SK-N-DZ (cell line): Measurements from ENCODE around the gene GUCY1B1.
A peak's percentile ranks its signal among the peaks of the same experiment; 100 is the strongest.
"Not testable (repeated sequence)": the region's sequence is repeated elsewhere in the genome, so short reads cannot be mapped to it uniquely, and the experiment has no call there.

Experiments
- DNase-seq: peaks from one replicate; pipeline ENCODE4 v3.0.0-alpha.2; 2015; ENCODE audit warnings: low spot score

GUCY1B1 gene

DNA sequence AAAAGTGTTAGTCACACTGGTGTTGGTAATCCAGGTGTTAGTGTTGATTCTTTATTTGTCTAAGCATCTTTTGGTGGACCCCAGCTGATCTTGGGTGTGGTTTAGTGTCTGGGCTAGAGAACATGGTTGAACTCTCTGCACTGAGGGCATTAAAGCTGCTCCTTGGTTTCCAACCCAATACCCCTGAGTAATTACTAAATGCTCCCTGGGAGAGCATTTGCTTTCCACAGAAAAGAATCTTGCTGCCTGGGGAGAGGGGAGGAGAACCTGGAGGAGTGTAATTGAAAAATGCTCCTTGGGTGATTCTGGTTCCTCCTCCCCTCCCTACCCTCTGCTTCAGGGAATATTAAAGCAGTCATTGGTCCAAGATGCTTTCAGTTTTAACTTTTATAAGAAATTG lies 3.1 kb downstream of the GUCY1B1 start:
- no peak for DNase-seq

DNA sequence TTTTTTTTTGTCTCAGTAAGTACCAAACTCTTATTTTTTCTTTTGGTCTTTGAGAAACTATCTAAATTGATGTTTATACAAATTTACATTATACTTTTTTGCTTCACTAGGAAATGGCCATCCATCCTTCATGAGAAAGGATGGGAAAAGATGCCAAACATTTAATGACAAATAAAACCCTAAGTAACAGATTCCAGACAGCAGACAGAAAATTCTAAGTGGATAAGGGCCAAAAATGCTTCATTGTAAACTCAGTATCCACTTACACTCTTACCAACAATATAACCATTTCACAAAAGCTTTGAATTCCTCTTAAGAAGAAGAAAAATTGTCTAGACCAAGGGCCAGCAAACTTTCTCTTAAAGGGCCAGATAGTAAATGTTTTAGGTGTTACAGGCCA lies 3.5 kb downstream of the GUCY1B1 start:
- no peak for DNase-seq

DNA sequence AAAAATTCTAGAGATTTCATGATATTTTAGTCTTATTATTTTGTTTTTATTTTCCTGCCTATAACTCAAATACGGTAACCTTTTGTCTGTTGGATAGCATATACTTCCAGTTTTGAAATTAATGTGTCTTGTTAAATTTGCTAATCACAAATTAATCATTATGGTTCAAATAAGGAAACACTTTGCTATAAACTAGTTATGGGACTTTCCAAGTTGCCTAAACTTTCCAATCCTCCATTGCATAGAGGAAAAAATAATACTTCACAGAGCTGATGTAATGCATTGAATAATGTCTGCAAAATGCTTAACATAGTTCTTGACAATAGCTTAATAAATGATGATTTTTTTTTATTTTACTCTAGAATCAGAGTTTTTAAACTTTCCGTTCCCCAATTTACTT lies 4.7 kb downstream of the GUCY1B1 start:
- DNase-seq: no peak

DNA sequence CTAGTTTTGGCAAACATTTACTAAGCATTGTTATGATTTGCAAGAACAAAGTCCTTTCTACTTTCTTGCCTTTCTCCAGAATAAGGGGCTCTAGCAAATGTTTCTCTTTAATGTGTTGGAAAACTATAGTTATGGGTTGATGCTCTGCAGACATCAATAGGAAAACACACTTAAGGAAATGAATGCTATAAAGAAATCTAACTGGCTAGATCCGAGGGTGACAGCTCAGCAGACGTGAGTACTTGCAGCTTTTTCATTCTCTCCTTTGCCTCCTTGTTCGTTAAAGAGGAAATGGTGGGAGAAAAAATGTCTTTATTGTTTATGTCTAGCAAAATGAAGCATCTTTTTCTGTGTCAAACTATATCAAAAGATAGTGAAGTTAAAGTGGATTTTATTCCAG lies 6.3 kb downstream of the GUCY1B1 start:
- DNase-seq: no peak

DNA sequence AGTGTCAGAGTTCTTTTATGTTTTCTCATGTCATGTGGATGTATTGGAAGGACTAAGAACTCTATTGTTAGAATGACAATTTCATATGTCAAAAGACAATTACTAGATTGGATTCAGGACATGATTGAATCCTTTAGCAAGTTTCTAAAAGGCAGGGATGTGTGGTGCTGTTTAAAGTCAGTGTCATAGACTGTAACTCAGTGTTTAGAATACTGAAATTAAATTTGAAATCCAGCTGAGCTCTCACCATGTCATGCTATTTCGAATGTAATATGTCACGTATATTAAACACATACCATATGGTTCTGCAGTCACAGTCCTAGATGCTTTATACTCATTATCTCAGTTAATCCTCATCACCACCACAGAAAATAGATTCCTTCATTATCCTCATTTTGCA lies 7.8 kb downstream of the GUCY1B1 start:
- DNase-seq: no peak

DNA sequence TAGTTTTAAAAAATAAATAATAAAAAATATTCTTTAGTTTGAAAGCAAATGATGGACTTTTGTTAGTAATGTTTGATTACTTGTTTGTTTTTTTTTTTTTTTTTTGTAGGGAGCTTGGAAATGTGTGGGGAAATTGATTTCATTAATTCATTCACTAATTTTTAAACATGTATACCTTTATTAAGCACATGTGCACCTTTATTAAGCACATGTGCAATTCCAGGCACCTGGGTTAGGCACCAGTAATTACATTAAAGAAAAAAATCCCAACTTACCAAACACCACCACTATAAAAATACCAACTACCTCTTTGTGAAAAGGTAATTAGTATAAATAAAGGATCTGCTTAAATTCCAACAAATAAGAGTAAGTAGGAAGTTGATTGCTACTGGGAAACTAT lies 9.5 kb downstream of the GUCY1B1 start:
- no peak for DNase-seq

DNA sequence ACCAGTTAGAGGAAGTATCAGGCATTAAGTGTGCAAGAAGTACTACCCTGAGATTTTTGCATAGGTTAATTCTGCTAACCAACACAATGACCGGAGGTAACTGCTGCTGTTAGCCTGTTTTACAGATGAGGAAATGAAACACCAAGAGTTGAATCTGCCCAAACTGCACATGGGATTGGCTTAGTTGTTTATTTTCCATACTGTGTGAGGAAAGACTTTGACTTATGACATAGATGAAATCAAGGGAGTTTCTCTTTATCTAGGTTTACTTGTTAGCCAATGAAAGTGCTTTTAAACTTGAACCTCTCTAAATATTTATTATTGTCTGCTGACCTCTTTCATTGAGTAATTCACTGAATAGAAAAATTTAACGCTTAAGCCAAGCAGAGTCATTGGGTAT lies 10.3 kb downstream of the GUCY1B1 start:
- DNase-seq: no peak

DNA sequence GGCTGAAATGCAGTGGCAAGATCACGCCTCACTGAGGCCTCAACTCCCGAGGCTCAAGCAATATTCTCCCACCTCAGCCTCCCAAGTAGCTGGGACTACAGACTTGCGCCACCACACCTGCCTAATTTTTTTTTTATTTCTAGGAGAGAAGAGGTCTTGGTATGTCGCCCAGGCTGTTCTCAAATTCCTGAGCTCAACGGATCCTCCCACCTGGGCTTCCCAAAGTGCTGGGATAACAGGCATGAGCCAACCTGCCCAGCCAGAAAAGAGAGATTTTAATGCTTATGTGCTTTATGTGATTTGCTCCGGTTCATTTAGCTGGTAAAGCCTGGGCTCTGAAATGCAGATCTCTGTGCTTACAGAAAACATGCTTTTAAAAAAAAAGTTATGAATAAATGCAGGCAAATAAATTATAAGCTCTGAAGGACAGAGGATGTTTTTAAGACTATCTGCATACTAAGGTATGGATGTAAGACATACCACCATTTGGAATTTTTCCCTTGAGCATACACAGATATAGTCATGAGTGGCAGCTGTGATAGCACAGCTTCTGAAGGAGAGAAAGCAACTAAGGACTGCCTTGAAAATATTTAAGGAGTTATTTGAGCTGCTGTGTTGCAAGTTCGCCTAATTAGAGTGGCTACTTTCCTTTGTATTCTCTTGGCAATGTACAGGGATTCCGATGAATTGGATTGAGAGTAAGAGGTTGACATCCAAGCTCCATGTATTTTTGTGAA lies 13.8 kb downstream of the GUCY1B1 start:
- no peak for DNase-seq

DNA sequence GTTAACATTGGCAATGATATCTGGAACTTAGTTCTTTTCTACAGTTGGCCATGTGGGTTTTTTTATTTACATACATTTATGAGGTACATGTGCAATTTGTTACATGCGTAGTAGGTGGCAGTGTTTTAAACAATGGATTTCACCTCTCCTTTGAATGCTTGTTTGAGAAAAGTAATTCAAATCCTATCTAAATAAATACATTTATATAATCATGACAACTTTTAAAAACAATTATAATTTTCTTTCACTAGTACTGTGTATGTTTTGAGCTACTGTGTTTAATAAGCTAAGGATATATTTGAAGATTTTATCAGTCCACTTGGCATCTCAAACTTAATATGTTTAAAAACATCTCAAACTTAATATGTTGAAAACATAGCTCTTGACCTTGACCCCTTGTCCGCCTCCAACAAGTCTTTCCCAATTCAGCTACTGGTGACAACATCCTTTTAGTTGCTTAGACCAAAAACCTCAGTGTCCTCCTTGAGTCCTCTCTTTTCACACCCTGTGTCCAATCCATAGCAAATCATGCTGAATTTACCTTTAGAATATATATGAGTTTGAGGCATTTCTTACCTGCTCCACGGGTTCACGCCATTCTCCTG lies 14.5 kb downstream of the GUCY1B1 start:
- DNase-seq: no peak

DNA sequence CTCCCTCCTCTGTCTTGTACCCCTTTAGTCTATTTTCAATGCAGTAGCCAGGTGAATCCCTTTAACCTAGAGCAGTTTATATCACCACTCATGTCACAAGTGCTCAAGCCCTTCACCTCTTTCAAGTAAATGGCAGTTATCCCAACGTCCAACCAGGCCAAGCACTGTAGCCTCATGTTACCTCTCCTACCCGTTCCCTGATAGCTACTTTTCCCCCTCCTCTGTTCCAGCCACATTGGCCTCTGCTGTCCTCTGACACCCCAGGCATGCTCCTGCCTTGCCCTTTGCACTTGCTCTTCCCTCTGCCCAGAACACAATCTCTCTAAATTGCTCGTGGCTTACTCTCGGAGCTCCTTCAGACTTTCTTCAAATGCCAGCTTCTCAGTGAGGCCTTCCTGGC lies 15.2 kb downstream of the GUCY1B1 start:
- DNase-seq: no peak

DNA sequence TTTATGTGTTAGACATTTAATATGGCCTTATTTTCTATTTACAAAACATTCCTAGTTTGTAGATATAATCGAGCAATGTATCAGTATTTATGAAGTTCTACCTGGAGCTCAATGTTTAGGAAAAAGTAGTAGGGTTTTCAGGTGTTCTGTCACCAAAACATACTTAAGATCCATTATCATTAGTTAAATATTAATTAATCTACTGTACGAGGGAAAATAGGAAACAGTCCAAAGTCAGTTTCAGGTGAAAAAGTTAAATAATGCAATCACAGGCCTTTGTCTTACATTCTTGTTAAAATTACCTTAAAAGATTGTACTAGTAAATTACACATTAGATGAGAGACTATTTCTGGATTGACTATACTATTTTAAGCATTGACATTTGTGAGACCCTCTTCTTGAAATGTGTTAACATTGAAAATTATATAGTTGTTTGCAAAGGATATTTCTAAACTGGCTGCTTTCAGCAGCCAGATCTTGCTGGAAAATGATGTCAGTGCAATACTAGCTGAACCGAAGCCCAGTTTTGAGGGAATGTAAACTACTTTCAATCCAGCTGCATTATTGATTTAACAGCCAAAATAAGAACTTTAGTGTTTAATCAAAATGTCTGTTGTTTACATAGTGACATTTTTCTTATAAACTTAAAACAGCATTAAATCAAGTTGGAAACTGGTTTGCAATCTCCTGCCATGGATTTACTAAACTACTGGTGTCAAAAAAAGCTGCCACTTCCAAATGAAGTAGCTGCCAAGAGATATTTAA lies 19.3 kb downstream of the GUCY1B1 start:
- no peak for DNase-seq

DNA sequence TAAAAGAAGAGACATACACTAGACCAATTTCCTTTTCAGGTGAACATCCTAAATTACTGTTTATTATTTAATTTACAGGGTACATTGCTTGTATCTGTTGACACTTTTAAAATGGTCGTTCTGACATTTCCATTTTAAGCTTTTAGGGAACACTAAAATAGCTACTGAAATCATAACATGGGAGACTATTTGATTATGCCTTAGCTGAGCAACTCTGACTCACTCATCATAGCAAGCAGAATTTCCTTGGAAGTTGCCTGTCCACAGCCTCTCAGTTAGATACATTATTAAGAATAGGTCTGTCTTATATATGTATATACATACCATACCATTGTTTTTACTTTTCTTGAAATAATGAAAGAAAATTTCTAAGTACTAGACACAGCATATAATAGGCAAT lies 22.0 kb downstream of the GUCY1B1 start:
- DNase-seq: no peak

DNA sequence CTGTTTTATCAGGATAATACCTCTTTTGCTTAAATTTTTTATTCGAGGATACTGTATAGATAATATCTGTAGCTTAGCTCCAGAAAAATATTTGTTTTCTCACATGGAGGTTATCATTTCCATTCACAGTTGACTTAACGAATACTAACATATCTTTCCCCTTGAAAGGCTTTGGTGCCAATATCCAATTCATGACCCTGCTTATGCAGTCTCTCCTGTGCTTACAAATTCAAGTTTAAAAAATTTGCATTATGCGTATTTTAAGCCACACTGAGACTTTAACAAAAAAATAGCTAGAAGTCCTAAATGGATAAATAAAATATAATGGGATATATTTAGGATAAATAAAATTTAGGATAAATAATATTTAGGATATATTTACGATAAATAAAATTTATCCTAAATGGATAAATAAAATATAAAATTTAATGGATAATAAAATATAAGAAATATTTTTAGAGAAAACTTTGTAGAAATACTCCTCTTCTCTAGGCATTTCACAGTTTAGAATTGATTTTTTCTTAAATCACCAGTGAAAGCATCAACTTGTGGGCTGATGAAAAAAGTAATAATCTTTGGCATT lies 22.5 kb downstream of the GUCY1B1 start:
- DNase-seq: no peak

DNA sequence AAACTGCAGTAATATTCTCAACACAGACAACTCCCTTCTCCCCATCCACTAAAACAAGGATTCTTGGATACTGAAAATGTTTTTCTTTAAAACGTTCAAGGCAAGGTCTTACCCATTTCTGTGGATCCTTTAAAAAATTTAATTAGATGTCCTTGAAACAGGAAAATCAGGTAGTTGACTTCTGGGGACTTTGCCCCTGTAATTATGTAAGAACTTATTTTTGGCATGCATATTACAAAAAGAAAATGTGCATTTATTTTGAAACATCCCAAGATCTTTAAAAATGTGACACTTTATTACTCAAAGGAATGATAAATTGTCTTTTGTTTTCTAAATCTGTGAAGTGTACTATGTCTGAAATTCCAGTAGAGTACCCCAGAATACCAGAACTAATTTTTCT lies 25.8 kb downstream of the GUCY1B1 start:
- no peak for DNase-seq

DNA sequence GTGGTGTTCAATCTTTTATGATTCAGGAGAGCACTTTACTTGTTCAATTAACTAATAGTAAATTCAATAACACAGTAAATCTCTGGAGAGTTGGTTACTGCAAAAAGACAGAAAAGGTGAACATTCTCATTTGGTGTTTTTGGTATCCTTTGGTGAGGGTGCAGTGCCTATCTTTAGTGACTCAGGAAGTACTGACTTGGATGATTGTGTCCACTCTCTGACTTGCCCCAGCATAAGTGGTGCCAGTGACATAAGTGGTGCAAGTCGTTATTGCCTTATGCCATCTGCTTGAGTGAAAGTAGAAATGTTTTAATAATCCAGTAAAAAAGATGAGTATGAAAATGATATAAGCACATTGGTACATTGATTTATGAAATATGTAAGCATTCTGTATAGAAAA lies 27.0 kb downstream of the GUCY1B1 start:
- no peak for DNase-seq

DNA sequence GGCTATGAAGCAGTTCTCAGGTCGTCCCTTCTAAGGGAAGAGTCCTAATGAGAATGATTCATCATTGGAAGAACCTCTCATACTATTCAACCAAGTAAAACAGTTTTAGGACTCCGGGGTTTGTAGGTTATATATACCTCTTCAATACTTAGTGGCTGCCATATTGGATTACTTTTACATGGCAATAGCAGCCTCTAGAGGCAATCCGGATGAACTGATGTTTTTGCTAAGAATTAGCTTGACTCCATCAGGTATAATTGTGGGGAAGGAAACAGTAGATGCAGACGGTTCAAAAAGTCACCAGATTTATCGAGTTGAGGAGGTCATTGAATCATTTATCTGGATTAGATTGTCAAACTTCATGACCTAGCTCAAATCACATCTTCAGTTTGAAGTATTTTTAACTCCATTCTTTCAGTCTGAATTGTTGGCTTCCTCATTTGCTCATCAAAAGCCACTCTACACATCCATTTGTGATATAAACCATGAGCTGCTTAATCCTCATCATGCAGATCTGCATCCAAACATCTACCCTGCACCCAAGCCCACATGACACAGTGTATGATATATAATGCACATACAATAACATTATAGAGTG lies 28.4 kb downstream of the GUCY1B1 start:
- DNase-seq: peak; percentile 57

DNA sequence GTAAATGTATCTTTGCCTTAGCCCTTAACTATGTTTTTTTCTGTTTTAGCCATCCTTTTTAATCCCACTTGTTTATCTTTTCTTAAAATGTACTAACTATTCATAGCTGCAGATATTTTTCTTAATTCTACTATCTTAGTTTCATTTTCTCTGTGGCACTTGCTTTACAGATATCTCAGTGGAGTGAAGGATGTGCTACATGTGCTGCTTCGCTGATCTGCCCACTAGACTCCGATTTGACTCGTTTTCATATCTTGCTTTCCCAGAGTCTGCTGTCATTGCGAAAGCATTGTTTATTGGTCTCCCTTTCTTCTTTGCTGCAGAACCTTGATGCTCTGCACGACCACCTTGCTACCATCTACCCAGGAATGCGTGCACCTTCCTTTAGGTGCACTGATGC lies 30.6 kb downstream of the GUCY1B1 start:
- no peak for DNase-seq

DNA sequence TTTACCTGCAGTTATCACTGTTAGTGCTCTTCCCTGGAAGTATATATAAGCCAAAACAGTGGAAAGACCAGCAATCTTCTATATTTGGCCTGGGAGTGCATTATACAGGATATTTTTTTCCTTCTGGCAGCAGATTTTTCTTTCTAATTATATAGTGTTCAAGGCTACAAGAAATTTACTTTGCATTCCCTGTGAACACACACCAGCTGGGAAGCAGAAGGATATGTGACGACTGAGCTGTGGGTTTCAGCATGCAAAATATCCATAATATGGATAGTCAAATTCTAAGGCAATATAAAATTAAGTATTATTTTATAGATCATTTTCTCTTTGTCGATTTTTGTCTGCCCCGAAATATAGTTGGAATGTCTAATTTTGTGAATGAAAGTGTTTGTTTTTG lies 31.2 kb downstream of the GUCY1B1 start:
- DNase-seq: no peak

DNA sequence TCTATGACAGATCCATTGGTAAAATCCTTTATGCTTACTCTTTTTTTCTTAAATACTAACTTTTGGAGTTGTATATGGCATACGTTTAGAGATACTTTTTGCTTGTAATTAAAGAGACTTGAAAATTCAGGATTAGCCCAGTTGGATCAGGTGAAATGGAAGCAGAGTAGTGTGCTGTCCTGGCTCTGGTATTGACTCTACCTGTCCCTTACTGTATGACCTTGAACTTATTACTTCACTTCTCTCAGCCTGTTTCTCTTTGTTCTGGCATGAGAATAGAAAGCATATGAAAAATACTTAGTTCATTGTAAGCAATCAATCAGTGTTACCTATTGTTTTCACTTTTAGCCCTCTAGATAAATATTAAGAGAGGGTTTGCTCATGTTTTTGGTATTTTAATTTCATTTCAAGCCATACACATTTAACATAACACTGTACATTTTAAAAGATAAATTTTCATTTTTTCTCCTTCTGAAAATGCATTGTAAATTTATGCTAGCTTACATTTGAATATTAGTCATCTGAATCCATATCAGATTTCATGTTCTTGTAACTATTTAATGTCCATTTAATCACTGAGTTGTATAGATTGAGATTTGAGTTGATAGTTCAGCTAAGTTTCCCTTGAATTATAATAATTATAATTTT lies 35.9 kb downstream of the GUCY1B1 start:
- DNase-seq: no peak

DNA sequence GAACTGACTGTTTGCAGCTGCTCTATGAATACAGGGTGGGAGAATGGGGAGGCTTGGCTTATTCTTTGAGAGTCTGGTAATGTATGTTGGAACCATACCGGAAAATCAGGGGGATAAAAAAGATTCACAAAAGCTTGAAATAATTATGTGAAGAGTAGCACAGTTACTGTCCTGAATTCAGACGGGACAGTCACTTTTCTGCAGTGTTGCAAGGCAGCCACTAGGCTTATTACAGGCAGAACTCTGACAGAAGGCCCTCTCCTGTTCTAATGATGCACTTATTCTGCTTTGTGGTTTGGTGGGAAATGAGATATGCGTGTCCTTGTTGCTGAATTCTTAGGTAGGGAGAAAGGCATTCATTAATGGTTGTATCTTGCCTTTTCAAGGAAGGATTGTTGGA lies 37.2 kb downstream of the GUCY1B1 start:
- no peak for DNase-seq

DNA sequence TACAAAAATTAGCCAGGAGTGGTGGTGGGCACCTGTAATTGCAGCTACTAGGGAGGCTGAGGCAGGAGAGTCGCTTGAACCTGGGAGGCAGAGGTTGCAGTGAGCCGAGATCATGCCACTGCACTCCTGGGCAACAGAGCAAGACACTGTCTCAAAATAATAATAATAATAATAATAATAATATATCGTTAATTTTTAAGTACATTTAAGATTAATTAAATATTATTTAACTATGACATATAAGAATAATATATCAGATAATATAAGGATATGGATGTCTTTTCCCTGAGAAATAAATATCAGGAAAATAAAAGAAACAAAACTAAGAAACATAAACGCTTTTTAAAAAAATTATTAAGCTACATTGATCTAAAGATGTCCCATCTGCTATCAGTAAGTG lies 38.8 kb downstream of the GUCY1B1 start:
- DNase-seq: not testable (repeated sequence)
